Testis (tissue), 3 donors: ENCODE measurements around the gene SLC34A3. TPM values are rescaled to one million over a fixed set of nuclear protein-coding genes. Genes with fewer than 3 reads are reported as not detected.

Experiments used
- DNase-seq: peaks from one replicate; pipeline ENCODE4 v3.0.0-alpha.2; 2019
- H3K27ac ChIP-seq, 2 donors: fragments of 200-600 bp; sonication (generic); one replicate each; pipeline ENCODE4 v1.5.1; 2019
- H3K27me3 ChIP-seq: fragments of 200-600 bp; sonication (generic); one replicate; pipeline ENCODE4 v1.5.1; 2019
- H3K36me3 ChIP-seq: fragments of 200-600 bp; sonication (generic); one replicate; pipeline ENCODE4 v1.5.1; 2017; ENCODE audit warnings: low read depth; ENCODE audit errors: missing control alignments
- H3K4me1 ChIP-seq: fragments of 200-600 bp; sonication (generic); one replicate; pipeline ENCODE4 v1.5.1; 2019
- H3K4me3 ChIP-seq, 2 donors: fragments of 200-600 bp; sonication (generic); one replicate each; pipeline ENCODE4 v1.5.1; 2017 to 2019
- H3K9me3 ChIP-seq: fragments of 200-600 bp; sonication (generic); one replicate; pipeline ENCODE4 v1.5.1; 2017
- POLR2A ChIP-seq: fragments of 450-650 bp; IDR thresholded peaks from one replicate; pipeline ENCODE4 v1.6.1; 2017; ENCODE audit warnings: antibody characterized with exemption, mild to moderate bottlenecking, moderate library complexity
- WGBS, 2 donors: methylation state at CpG; one replicate each; pipeline ENCODE4 v1.1.5; 2018; 5-methylcytosine and 5-hydroxymethylcytosine counted together
- intact Hi-C: fragments of 100-400 bp; cut with DNase I; formaldehyde crosslinking; loops from one replicate; pipeline ENCODE4 v1.15.1; 2023; ENCODE audit warnings: low total_unique reads
- polyA plus RNA-seq: library from polyadenylated mRNA; stranded (reverse); fragments of 350-450 nt; fragmentation: Illumina TruSeq; extraction: RNeasy Lipid Tissue Mini Kit (QIAGEN cat#74804); gene quantifications from one replicate; pipeline ENCODE4 v1.2.3, GENCODE V29; 2014; ENCODE audit warnings: low read depth, low replicate concordance; ENCODE audit not compliant: insufficient read depth
- total RNA-seq, 2 donors: library from RNA; depleted of rRNA; stranded (reverse); fragments of >200 nt; gene quantifications; one replicate each; pipeline ENCODE4 v1.2.3, GENCODE V29; 2016
- TF ChIP-seq, protein P1 (sequence below), 3 experiments: fragments of 450-650 bp in 2 of 3; fragments of 200-600 bp in 1 of 3; sonication (generic) in 1 of 3; IDR thresholded peaks; one replicate each; pipeline ENCODE4 v1.5.1; 2016 to 2019; ENCODE audit warnings: antibody characterized with exemption in 3 of 3, mild to moderate bottlenecking in 2 of 3, moderate library complexity in 1 of 3

SLC34A3 gene
- total and polyA plus RNA-seq, 3 donors from 2014 or later = 0.15 to 0.25 (median 0.24) TPM

DNA sequence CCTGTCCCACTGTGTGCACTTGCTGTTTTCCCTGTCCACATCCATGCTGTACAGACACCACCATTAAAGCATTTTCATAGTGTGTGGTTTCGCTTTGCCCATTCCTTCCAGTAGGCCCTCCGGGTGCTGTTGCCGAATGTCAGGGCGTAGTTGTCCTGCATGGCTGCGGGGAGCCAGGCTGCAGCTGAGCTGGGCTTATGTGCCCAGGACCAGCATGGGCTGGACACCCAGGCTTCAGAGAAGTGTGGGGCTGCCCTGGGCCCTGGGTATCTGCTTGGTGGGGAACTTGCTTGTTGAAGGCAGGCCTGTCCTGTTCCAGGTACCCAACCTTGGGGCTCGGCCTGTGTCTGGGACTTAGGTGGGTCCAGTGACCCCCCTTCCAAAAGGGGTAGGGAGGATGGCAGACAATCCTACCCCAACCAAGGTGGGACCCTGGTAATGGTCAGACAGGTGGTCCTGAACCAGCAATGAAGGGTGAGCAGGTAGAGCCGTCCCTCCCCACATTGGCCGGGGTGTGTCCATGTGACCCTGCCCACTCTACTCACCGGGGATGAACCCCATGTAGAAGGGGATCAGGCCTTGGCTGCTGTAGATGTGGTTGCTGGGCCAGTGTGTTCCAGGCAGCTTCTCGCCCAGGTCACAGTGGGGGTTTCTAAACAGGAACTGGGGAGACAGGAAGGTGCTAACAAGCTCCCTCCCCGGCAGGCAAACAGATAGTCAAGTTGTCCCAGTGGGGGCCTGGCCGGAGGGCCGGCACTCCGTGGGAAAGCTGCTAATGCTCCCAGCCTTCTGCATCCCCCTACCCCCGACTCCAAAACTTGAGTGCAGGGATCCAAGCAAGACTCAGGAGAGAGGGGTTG, 13.2 kb downstream of the SLC34A3 start:
- H3K36me3 ChIP-seq = no peaks in the 10 kb centered on the region
- peaks cover 29% of the 10 kb centered on the region for H3K4me1 ChIP-seq
- intact Hi-C loops = no loop called here
- H3K9me3 ChIP-seq = no peaks in the 10 kb centered on the region
- DNase-seq = no peak
- TF ChIP-seq, protein P1, sequence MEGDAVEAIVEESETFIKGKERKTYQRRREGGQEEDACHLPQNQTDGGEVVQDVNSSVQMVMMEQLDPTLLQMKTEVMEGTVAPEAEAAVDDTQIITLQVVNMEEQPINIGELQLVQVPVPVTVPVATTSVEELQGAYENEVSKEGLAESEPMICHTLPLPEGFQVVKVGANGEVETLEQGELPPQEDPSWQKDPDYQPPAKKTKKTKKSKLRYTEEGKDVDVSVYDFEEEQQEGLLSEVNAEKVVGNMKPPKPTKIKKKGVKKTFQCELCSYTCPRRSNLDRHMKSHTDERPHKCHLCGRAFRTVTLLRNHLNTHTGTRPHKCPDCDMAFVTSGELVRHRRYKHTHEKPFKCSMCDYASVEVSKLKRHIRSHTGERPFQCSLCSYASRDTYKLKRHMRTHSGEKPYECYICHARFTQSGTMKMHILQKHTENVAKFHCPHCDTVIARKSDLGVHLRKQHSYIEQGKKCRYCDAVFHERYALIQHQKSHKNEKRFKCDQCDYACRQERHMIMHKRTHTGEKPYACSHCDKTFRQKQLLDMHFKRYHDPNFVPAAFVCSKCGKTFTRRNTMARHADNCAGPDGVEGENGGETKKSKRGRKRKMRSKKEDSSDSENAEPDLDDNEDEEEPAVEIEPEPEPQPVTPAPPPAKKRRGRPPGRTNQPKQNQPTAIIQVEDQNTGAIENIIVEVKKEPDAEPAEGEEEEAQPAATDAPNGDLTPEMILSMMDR (IDR thresholded peaks at IDR 0.05) = no peak
- TF ChIP-seq POLR2A = no peak
- no peaks in the 10 kb centered on the region for H3K27me3 ChIP-seq
- no peak overlapping the region for H3K27ac ChIP-seq
- WGBS, 2 donors = 65 to 80% methylated on average over 9 to 15 of the region's 15 CpGs
- H3K4me3 ChIP-seq = no peak overlapping the region

DNA sequence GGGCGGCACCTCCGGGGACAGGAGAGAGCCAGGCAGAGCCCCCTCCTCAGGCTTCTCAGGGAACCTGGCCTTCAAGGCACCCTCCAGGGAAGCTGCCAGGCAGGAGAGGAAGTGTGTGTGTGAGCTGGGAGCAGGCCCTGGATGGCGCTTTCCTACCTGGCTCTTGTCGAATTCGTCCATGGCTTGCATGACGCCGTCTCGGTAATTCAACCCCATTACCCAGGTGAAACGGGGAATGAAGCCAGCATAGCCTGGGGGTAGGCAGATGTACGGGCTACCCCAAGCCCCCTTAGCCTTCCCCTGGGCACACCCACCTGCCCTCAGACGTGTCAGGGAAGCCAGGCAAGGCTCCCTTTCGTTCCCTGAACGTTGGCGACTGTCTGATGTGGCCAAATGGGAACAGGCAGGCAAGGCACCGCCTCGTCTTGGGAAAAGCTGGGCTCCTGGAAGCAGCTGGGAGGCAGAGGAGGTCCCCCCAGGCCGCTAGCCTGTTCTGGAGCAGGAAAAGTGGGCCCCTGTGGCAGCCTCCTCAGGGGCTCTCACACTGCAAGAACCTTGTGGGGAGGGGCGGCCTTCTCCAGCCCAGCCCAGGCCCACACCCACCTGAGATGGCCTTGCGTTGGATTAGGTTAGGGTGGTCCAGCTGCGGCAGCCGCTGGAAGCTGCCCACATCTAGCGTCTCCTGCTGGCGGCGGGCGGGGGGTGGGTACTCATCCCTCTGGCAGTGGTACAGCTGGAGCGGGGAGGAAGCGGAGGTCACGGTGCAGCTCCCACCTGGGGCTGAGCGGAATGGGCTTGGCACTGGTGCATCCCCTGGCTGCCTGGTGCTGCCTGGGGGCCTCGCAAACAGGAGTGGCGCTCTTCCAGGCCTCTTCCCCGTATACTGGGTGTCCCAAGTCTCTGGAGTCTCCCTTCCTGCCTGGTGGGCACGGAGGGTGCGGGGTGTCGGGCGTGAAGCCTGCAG, 14.1 kb downstream of the SLC34A3 start:
- Histone ChIP-seq H3K36me3 (no peaks in the 10 kb centered on the region), H3K27ac (no peak overlapping the region), H3K9me3 (no peaks in the 10 kb centered on the region), H3K4me3 (no peak overlapping the region), H3K27me3 (no peaks in the 10 kb centered on the region), H3K4me1 (peaks cover 31% of the 10 kb centered on the region)
- intact Hi-C loops = no loop called here
- TF ChIP-seq, protein P1 (IDR thresholded peaks at IDR 0.05) = no peak
- TF ChIP-seq POLR2A = no peak
- 79 to 90% methylated on average over 6 to 36 of the region's 36 CpGs for WGBS, 2 donors
- no peak for DNase-seq

- H3K4me3 ChIP-seq = no peak overlapping the region
- no peak for DNase-seq
- no peak for TF ChIP-seq POLR2A
- TF ChIP-seq, protein P1 (IDR thresholded peaks at IDR 0.05) = no peak
- 89 to 94% methylated on average over 18 to 24 of the region's 25 CpGs for WGBS, 2 donors
- no peaks in the 10 kb centered on the region for H3K9me3 ChIP-seq
- no peak overlapping the region for H3K27ac ChIP-seq
- H3K4me1 ChIP-seq = peaks cover 39% of the 10 kb centered on the region
- intact Hi-C loops = no loop called here
- H3K36me3 ChIP-seq = no peaks in the 10 kb centered on the region
- no peaks in the 10 kb centered on the region for H3K27me3 ChIP-seq
Observed at GRCh38 chr9:137245450-137246421, 15.0 kb downstream of the SLC34A3 start.

DNA sequence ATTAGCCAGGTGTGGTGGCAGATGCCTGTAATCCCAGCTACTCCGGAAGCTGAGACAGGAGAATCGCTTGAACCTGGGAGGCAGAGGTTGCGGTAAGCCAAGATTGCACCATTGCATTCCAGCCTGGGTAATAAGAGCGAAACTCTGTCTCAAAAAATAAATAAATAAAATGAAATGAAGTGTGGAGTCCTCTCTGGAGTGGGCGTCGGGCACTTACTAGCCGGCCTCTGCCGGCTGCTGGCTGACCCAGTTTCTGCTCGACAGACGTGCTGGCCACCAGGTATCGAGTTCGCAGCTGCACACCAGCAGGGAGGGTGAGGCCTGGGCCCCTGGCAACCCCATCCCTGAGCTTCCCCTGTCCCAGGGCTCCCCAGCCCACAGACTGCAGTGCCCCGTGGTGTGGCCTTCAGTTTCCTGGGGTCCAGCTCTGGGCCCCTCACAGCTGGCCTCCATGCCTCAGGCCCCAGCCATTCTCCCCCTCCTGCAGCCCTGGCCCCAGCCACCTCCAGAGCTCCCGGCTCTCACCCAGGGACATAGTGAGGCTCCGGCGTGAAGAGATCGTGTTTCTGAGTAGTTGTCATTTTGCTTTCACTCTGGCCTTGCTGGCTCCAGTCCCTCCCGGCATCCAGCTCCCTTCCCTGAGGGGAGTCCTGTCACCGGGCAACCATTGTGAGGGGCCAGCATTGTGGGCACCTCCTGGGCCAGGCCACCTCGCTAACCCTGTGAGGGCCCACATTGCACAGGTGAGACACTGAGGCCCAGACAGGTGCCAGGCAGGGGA, 16.6 kb downstream of the SLC34A3 start:
- Histone ChIP-seq H3K4me3 (no peak overlapping the region), H3K4me1 (peaks cover 43% of the 10 kb centered on the region), H3K27ac (no peak overlapping the region), H3K9me3 (no peaks in the 10 kb centered on the region), H3K27me3 (no peaks in the 10 kb centered on the region), H3K36me3 (no peaks in the 10 kb centered on the region)
- WGBS, 2 donors = 48 to 68% methylated on average over 14 to 20 of the region's 20 CpGs
- DNase-seq = no peak
- TF ChIP-seq POLR2A = no peak
- TF ChIP-seq, protein P1 (IDR thresholded peaks at IDR 0.05) = no peak
- intact Hi-C loops = no loop called here
